Skeletal muscle satellite cell (primary cell): Measurements from ENCODE around the gene BCO2.
"Not testable (repeated sequence)": the region's sequence is repeated elsewhere in the genome, so short reads cannot be mapped to it uniquely, and the experiment has no call there.

Experiments
- H3K27me3 ChIP-seq: 2 replicates; pipeline ENCODE4 v1.7.0; 2013; ENCODE audit warnings: low read length; ENCODE audit not compliant: control insufficient read depth, insufficient read depth
- H3K36me3 ChIP-seq: 2 replicates; pipeline ENCODE4 v1.7.0; 2013; ENCODE audit warnings: mild to moderate bottlenecking, control low read depth, low read length; ENCODE audit not compliant: insufficient read depth
- H3K4me1 ChIP-seq: 2 replicates; pipeline ENCODE4 v1.7.0; 2013; ENCODE audit warnings: low read length; ENCODE audit not compliant: control insufficient read depth, insufficient read depth
- H3K4me2 ChIP-seq: 2 replicates; pipeline ENCODE4 v1.7.0; 2013; ENCODE audit warnings: mild to moderate bottlenecking, low read length
- H3K4me3 ChIP-seq: 2 replicates; pipeline ENCODE4 v1.7.0; 2013; ENCODE audit warnings: low read length
- H3K9ac ChIP-seq: 2 replicates; pipeline ENCODE4 v1.7.0; 2013; ENCODE audit warnings: mild to moderate bottlenecking, low read depth, low read length, moderate library complexity
- H3K9me3 ChIP-seq: replicated peaks from 2 replicates; pipeline ENCODE4 v1.7.0; 2013; ENCODE audit warnings: mild to moderate bottlenecking, control low read depth, low read length

The BCO2 gene

DNA sequence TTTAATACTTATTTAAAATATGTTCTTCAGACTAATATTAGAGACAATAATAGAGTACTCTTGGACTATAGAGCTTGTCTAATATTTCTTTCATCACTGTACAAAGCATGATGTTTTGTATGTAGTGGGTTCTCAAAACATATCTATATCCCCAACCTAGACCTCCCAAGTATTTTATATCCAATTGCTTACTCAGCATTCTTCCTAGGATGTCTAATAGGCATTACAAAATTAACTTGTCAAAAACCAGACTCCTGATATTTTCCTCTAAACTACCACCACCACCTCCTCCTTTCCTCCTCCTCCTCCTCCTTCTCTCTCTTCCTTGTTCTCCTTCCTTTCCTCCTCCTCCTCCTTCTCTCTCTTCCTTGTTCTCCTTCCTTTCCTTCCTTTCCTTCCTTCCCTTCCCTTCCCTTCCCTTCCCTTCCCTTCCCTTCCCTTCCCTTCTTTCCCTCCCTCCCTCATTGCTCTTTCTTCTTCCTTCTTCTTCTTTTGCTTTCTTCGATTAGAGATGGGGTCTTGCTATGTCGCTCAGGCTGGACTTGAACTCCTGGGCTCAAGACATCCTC is 21.3 kb downstream of the BCO2 start:
- no peaks in the 10 kb centered on the region for H3K9me3 ChIP-seq
- no peak overlapping the region for H3K4me3 ChIP-seq
- H3K36me3 ChIP-seq, result no peaks in the 10 kb centered on the region
- H3K27me3 ChIP-seq, result no peaks in the 10 kb centered on the region
- no peak overlapping the region for H3K4me2 ChIP-seq
- H3K9ac ChIP-seq, result no peak overlapping the region
- H3K4me1 ChIP-seq, result peaks cover 11% of the 10 kb centered on the region

GRCh38 chr11:112199101-112199500 is 23.8 kb downstream of the BCO2 start:
- H3K4me1 ChIP-seq, result peaks cover 11% of the 10 kb centered on the region
- H3K4me2 ChIP-seq, H3K9me3 ChIP-seq: not testable (repeated sequence)

GRCh38 chr11:112200252-112200651 is 24.9 kb downstream of the BCO2 start:
- H3K9me3 ChIP-seq, result no peaks in the 10 kb centered on the region
- no peak overlapping the region for H3K9ac ChIP-seq
- H3K36me3 ChIP-seq, result no peaks in the 10 kb centered on the region
- H3K4me2 ChIP-seq, result no peak overlapping the region
- H3K27me3 ChIP-seq, result no peaks in the 10 kb centered on the region
- H3K4me3 ChIP-seq, result no peak overlapping the region
- H3K4me1 ChIP-seq, result peaks cover 8% of the 10 kb centered on the region

More at GRCh38 chr11:112199101-112199500, 23.8 kb downstream of the BCO2 start:
- not testable (repeated sequence) for H3K36me3 ChIP-seq, H3K9ac ChIP-seq, H3K27me3 ChIP-seq, H3K4me3 ChIP-seq

GRCh38 chr11:112206071-112206470 is 30.8 kb downstream of the BCO2 start:
- Histone ChIP-seq H3K27me3 (no peaks in the 10 kb centered on the region), H3K4me1 (no peaks in the 10 kb centered on the region), H3K36me3 (no peaks in the 10 kb centered on the region), H3K9ac (no peak overlapping the region), H3K9me3 (no peaks in the 10 kb centered on the region), H3K4me2 (no peak overlapping the region), H3K4me3 (no peak overlapping the region)

- H3K27me3 ChIP-seq, result no peaks in the 10 kb centered on the region
- no peak overlapping the region for H3K4me3 ChIP-seq
- no peaks in the 10 kb centered on the region for H3K36me3 ChIP-seq
- no peaks in the 10 kb centered on the region for H3K9me3 ChIP-seq
- no peak overlapping the region for H3K4me2 ChIP-seq
- no peak overlapping the region for H3K9ac ChIP-seq
- H3K4me1 ChIP-seq, result peaks cover 14% of the 10 kb centered on the region
These were observed 35.6 kb downstream of the BCO2 start for GRCh38 chr11:112210890-112211289.

GRCh38 chr11:112211536-112211935 is 36.2 kb downstream of the BCO2 start:
- H3K4me3 ChIP-seq, result no peak overlapping the region
- H3K4me1 ChIP-seq, result peaks cover 21% of the 10 kb centered on the region
- no peaks in the 10 kb centered on the region for H3K27me3 ChIP-seq
- H3K4me2 ChIP-seq, result no peak overlapping the region
- H3K9ac ChIP-seq, result no peak overlapping the region
- H3K36me3 ChIP-seq, result no peaks in the 10 kb centered on the region
- no peaks in the 10 kb centered on the region for H3K9me3 ChIP-seq

DNA sequence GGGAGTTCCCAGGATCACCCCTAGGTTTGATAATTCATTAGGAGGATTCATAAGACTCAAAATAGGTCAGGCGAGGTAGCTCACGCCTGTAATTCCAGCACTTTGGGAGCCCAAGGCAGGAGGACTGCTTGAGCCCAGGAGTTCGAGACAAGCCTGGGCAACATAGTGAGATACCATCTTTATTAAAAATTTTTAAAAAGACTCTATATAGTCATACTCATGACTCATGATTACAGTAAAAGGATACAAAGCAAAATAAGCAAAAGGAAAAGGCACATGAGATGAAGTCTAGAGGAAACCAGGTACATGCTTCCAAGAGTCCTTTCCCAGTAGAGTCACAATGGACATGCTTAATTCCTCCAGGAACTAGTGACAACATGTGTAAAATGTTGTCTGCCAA is 37.0 kb downstream of the BCO2 start:
- no peak overlapping the region for H3K4me2 ChIP-seq
- H3K9ac ChIP-seq, result no peak overlapping the region
- H3K4me1 ChIP-seq, result peaks cover 26% of the 10 kb centered on the region
- no peaks in the 10 kb centered on the region for H3K9me3 ChIP-seq
- H3K4me3 ChIP-seq, result no peak overlapping the region
- H3K27me3 ChIP-seq, result no peaks in the 10 kb centered on the region
- H3K36me3 ChIP-seq, result no peaks in the 10 kb centered on the region

DNA sequence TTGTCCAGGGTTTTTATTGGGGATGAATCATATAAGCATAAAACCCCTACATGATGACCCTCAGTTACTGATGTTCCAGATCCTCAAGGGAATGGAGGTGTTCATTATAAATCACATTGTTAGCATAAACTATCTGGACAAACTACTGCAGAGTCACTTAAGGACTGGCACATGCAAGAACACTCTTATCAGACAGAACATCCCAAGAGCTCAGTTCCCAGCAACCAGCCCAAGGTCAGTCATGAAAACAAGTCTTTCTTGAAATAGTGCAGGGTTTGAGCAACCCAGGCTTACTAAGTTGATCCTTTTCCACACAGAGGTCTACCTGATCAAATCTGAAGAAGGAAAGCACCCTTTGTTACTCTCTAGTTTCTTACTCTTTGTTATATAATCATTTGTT is 37.4 kb downstream of the BCO2 start:
- no peaks in the 10 kb centered on the region for H3K27me3 ChIP-seq
- H3K36me3 ChIP-seq, result no peaks in the 10 kb centered on the region
- H3K4me3 ChIP-seq, result no peak overlapping the region
- H3K4me1 ChIP-seq, result peaks cover 26% of the 10 kb centered on the region
- H3K9me3 ChIP-seq, result no peaks in the 10 kb centered on the region
- no peak overlapping the region for H3K9ac ChIP-seq
- H3K4me2 ChIP-seq, result no peak overlapping the region

GRCh38 chr11:112213753-112214152 is 38.4 kb downstream of the BCO2 start:
- Histone ChIP-seq H3K9me3 (no peaks in the 10 kb centered on the region), H3K4me3 (no peak overlapping the region), H3K36me3 (no peaks in the 10 kb centered on the region), H3K4me2 (no peak overlapping the region), H3K9ac (no peak overlapping the region), H3K4me1 (peaks cover 26% of the 10 kb centered on the region), H3K27me3 (no peaks in the 10 kb centered on the region)

- Histone ChIP-seq H3K4me1 (peaks cover 26% of the 10 kb centered on the region), H3K4me2 (no peak overlapping the region), H3K36me3 (no peaks in the 10 kb centered on the region), H3K9ac (no peak overlapping the region), H3K9me3 (no peaks in the 10 kb centered on the region), H3K4me3 (no peak overlapping the region), H3K27me3 (no peaks in the 10 kb centered on the region)
These were observed 40.3 kb downstream of the BCO2 start for GRCh38 chr11:112215621-112216020.

- H3K36me3 ChIP-seq, result no peaks in the 10 kb centered on the region
- H3K27me3 ChIP-seq, result no peaks in the 10 kb centered on the region
- H3K9me3 ChIP-seq, result no peaks in the 10 kb centered on the region
- H3K9ac ChIP-seq, result no peak overlapping the region
- peaks cover 26% of the 10 kb centered on the region for H3K4me1 ChIP-seq
- H3K4me2 ChIP-seq, result no peak overlapping the region
- no peak overlapping the region for H3K4me3 ChIP-seq
These were observed 41.3 kb downstream of the BCO2 start for GRCh38 chr11:112216561-112217105.

DNA sequence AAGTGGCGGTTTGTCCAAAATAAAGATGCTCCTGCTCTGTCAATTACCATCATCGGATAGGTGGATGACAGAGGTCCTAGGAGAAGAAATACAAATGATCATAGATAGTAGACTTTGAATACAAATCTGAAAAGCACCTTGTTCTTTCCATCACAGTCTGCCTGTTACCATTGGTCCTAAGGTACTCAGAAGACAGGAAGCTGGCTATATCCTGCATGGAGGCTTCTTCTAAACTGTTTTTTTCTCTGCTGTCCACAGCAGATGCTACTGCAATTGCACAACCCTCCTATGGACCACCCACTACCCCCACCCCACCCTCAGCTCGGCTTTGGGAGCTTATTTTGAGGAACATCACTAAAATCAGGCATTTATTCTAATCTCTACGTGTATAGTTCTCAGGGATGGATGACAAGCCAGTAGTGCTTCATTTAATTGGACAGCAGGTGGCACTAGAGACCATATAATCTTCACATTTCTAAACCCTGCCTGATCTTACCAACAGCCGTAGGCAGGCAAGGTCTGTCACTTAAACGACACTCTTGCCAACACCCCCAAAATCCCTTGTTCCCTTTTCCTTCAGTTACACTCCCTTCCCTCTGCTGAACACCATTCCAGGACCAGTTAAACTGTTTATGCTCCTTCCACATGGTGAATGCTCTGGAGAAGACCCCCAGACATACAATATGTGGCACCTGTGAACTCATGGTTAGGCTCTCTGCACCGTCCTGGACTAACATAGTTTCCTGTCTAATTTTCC is 44.3 kb downstream of the BCO2 start:
- Histone ChIP-seq H3K36me3 (no peaks in the 10 kb centered on the region), H3K4me3 (no peak overlapping the region), H3K27me3 (no peaks in the 10 kb centered on the region), H3K9me3 (no peaks in the 10 kb centered on the region), H3K9ac (no peak overlapping the region), H3K4me2 (no peak overlapping the region), H3K4me1 (peaks cover 19% of the 10 kb centered on the region)
